Neural progenitor cell (in vitro differentiated cells): ENCODE data around the gene HEXD. TPM values are rescaled to one million over a fixed set of nuclear protein-coding genes. Genes with fewer than 3 reads are reported as not detected.

Experiments
- DNase-seq: peaks from one replicate; pipeline ENCODE4 v3.0.0-alpha.2; 2016; ENCODE audit warnings: low spot score
- H2AFZ ChIP-seq: fragments of 200-600 bp; sonication (generic); replicated peaks from 2 replicates; pipeline ENCODE4 v1.6.1; 2016; ENCODE audit warnings: antibody characterized with exemption
- H3F3A ChIP-seq: fragments of 200-600 bp; sonication (generic); 2 replicates; pipeline ENCODE4 v1.6.1; 2016; ENCODE audit warnings: antibody characterized with exemption, low read depth
- H3K27ac ChIP-seq: fragments of 200-600 bp; sonication (generic); 2 replicates; pipeline ENCODE4 v1.5.1; 2016; ENCODE audit warnings: mild to moderate bottlenecking
- H3K27me3 ChIP-seq: fragments of 200-600 bp; sonication (generic); 2 replicates; pipeline ENCODE4 v1.6.1; 2016; ENCODE audit warnings: mild to moderate bottlenecking, moderate library complexity
- H3K36me3 ChIP-seq: fragments of 200-600 bp; sonication (generic); 2 replicates; pipeline ENCODE4 v1.5.1; 2016
- H3K4me1 ChIP-seq: fragments of 200-600 bp; sonication (generic); 2 replicates; pipeline ENCODE4 v1.6.1; 2016; ENCODE audit warnings: mixed run types
- H3K4me2 ChIP-seq: fragments of 200-600 bp; sonication (generic); 2 replicates; pipeline ENCODE4 v1.6.1; 2016
- H3K4me3 ChIP-seq: fragments of 200-600 bp; sonication (generic); 2 replicates; pipeline ENCODE4 v1.5.1; 2016
- H3K79me2 ChIP-seq: fragments of 200-600 bp; sonication (generic); 2 replicates; pipeline ENCODE4 v1.6.1; 2016; ENCODE audit warnings: low read depth
- H3K9ac ChIP-seq: fragments of 200-600 bp; sonication (generic); 2 replicates; pipeline ENCODE4 v1.6.1; 2016
- H3K9me3 ChIP-seq: fragments of 200-600 bp; sonication (generic); 2 replicates; pipeline ENCODE4 v1.5.1; 2016; ENCODE audit warnings: low read depth
- H4K20me1 ChIP-seq: fragments of 200-600 bp; sonication (generic); 2 replicates; pipeline ENCODE4 v1.6.1; 2016; ENCODE audit warnings: low read depth
- H3K27ac Mint-ChIP-seq: 3 replicates; pipeline ENCODE4 v1.8.0; 2021; ENCODE audit warnings: mixed read lengths
- H3K27me3 Mint-ChIP-seq: 2 replicates; pipeline ENCODE4 v1.8.0; 2022; ENCODE audit warnings: low read depth, mild to moderate bottlenecking, inconsistent platforms, moderate library complexity, mixed read lengths; ENCODE audit not compliant: insufficient read depth
- H3K36me3 Mint-ChIP-seq: 3 replicates; pipeline ENCODE4 v1.8.0; 2021; ENCODE audit warnings: mixed read lengths
- H3K4me1 Mint-ChIP-seq: 3 replicates; pipeline ENCODE4 v1.8.0; 2021; ENCODE audit warnings: mixed read lengths
- H3K4me3 Mint-ChIP-seq: 3 replicates; pipeline ENCODE4 v1.8.0; 2021; ENCODE audit warnings: mild to moderate bottlenecking, moderate library complexity, mixed read lengths
- H3K9me3 Mint-ChIP-seq: 3 replicates; pipeline ENCODE4 v1.8.0; 2020; ENCODE audit warnings: mixed read lengths
- CTCF ChIP-seq: fragments of 200-600 bp; sonication (generic); IDR thresholded peaks from 2 replicates; pipeline ENCODE4 v1.5.1; 2017; ENCODE audit warnings: antibody characterized with exemption, mild to moderate bottlenecking
- EZH2 ChIP-seq: fragments of 200-600 bp; sonication (generic); IDR thresholded peaks from 2 replicates; pipeline ENCODE4 v1.6.1; 2017; ENCODE audit warnings: antibody characterized with exemption, mild to moderate bottlenecking, moderate library complexity
- EZH2phosphoT487 ChIP-seq: fragments of 200-600 bp; sonication (generic); IDR thresholded peaks from 2 replicates; pipeline ENCODE4 v1.6.1; 2017; ENCODE audit warnings: antibody characterized with exemption
- total RNA-seq: library from RNA; depleted of rRNA; stranded (reverse); fragments of >200 nt; gene quantifications from 2 replicates; pipeline ENCODE4 v1.2.3, GENCODE V29; 2015; ENCODE audit warnings: low replicate concordance

HEXD gene
- total RNA-seq, 1 donor from 2014 or later: 22.3 TPM

GRCh38 chr17:82438401-82439193, 20.4 kb downstream of the HEXD start:
- no peaks in the 10 kb centered on the region for H3K4me1 ChIP-seq
- H2AFZ ChIP-seq: no peak overlapping the region
- H3K79me2 ChIP-seq: no peaks in the 10 kb centered on the region
- H3K27me3 Mint-ChIP-seq: peaks cover 6% of the 10 kb centered on the region
- DNase-seq: no peak
- H3K36me3 Mint-ChIP-seq: peaks cover 4% of the 10 kb centered on the region
- peaks cover 4% of the 10 kb centered on the region for H3F3A ChIP-seq
- H3K9me3 Mint-ChIP-seq: no peaks in the 10 kb centered on the region
- no peak overlapping the region for H3K27ac ChIP-seq
- no peaks in the 10 kb centered on the region for H3K9me3 ChIP-seq
- no peak overlapping the region for H3K27ac Mint-ChIP-seq
- no peaks in the 10 kb centered on the region for H4K20me1 ChIP-seq
- H3K27me3 ChIP-seq: no peaks in the 10 kb centered on the region
- H3K4me2 ChIP-seq: no peak overlapping the region
- no peaks in the 10 kb centered on the region for H3K36me3 ChIP-seq
- no peak overlapping the region for H3K9ac ChIP-seq
- no peak overlapping the region for H3K4me3 Mint-ChIP-seq
- peaks cover 7% of the 10 kb centered on the region for H3K4me1 Mint-ChIP-seq
- TF ChIP-seq EZH2: no peak
- no peak for TF ChIP-seq CTCF
- no peak for TF ChIP-seq EZH2phosphoT487
- H3K4me3 ChIP-seq: no peak overlapping the region

- no peak overlapping the region for H3K4me3 ChIP-seq
- Mint-ChIP-seq H3K4me3 (no peak overlapping the region), H3K27me3 (peaks cover 6% of the 10 kb centered on the region), H3K36me3 (peaks cover 4% of the 10 kb centered on the region), H3K4me1 (peaks cover 7% of the 10 kb centered on the region), H3K9me3 (no peaks in the 10 kb centered on the region), H3K27ac (no peak overlapping the region)
- no peaks in the 10 kb centered on the region for H3K27me3 ChIP-seq
- H3K9ac ChIP-seq: no peak overlapping the region
- no peak overlapping the region for H3K4me2 ChIP-seq
- H2AFZ ChIP-seq: no peak overlapping the region
- no peak overlapping the region for H3K27ac ChIP-seq
- H3K36me3 ChIP-seq: no peaks in the 10 kb centered on the region
- no peak for TF ChIP-seq EZH2
- TF ChIP-seq EZH2phosphoT487: no peak
- TF ChIP-seq CTCF: no peak
- H3K4me1 ChIP-seq: no peaks in the 10 kb centered on the region
- H4K20me1 ChIP-seq: no peaks in the 10 kb centered on the region
- no peaks in the 10 kb centered on the region for H3K79me2 ChIP-seq
- H3F3A ChIP-seq: peaks cover 4% of the 10 kb centered on the region
- no peaks in the 10 kb centered on the region for H3K9me3 ChIP-seq
- DNase-seq: no peak
Observed at GRCh38 chr17:82439194-82439828, 21.2 kb downstream of the HEXD start.

- Histone ChIP-seq H3K79me2 (no peaks in the 10 kb centered on the region), H3F3A (peaks cover 4% of the 10 kb centered on the region), H3K4me2 (no peak overlapping the region), H3K4me3 (no peak overlapping the region), H3K27ac (no peak overlapping the region), H3K9ac (no peak overlapping the region), H3K4me1 (no peaks in the 10 kb centered on the region), H2AFZ (no peak overlapping the region), H3K36me3 (no peaks in the 10 kb centered on the region), H3K27me3 (no peaks in the 10 kb centered on the region), H4K20me1 (no peaks in the 10 kb centered on the region), H3K9me3 (no peaks in the 10 kb centered on the region)
- Mint-ChIP-seq H3K4me3 (no peak overlapping the region), H3K27ac (no peak overlapping the region), H3K36me3 (peaks cover 4% of the 10 kb centered on the region), H3K9me3 (no peaks in the 10 kb centered on the region), H3K4me1 (peaks cover 7% of the 10 kb centered on the region), H3K27me3 (peaks cover 6% of the 10 kb centered on the region)
- DNase-seq: no peak
- TF ChIP-seq EZH2 (no peak), EZH2phosphoT487 (no peak), CTCF (no peak)
Observed at GRCh38 chr17:82439829-82440365, 21.8 kb downstream of the HEXD start.
